IMR-90 (cell line): ENCODE data around the gene DCAF10. TPM values are rescaled to one million over a fixed set of nuclear protein-coding genes. Genes with fewer than 3 reads are reported as not detected.

ENCODE experiments used
- ATAC-seq: fragments of 200-7000 bp; cut with Tn5 transposase; 2 replicates; pipeline ENCODE4 v1.9.1; 2020; ENCODE audit warnings: low read depth, mild to moderate bottlenecking, moderate library complexity
- BruUV-seq: library from RNA; stranded (reverse); fragments of 400-500 nt; replicated peaks from 2 replicates; lab custom pipeline; 2021; lab: Mats Ljungman, UMichigan
- CTCF ChIA-PET: fragments of 300-600 bp; formaldehyde crosslinking; extraction: SDS; loops from one replicate; lab custom pipeline; 2021; ENCODE audit warnings: antibody characterized with exemption; lab: Yijun Ruan, JAX
- POLR2A ChIA-PET: fragments of 300-600 bp; sonication (Branson Sonifier 250); formaldehyde crosslinking; loops from one replicate; lab custom pipeline; 2022; ENCODE audit warnings: antibody characterized with exemption; ENCODE audit not compliant: unreplicated experiment; lab: Charles Lee
- DNase-seq: peaks from one replicate; pipeline ENCODE4 v3.0.0; 2013
- H2AFZ ChIP-seq: replicated peaks from 2 replicates; pipeline ENCODE3; 2013; ENCODE audit warnings: low read length, mild to moderate bottlenecking; ENCODE audit not compliant: poor library complexity
- H2AK5ac ChIP-seq: 2 replicates; pipeline ENCODE4 v1.6.1; 2013; ENCODE audit warnings: low read depth, low read length, inconsistent platforms
- H2AK9ac ChIP-seq: replicated peaks from 2 replicates; pipeline ENCODE3; 2013; ENCODE audit warnings: mild to moderate bottlenecking, low read depth, low read length, moderate library complexity; ENCODE audit not compliant: poor library complexity
- H2BK120ac ChIP-seq: 2 replicates; pipeline ENCODE4 v1.6.1; 2013; ENCODE audit warnings: low read depth, low read length, inconsistent platforms
- H2BK15ac ChIP-seq: 3 replicates; pipeline ENCODE4 v1.6.1; 2013; ENCODE audit warnings: low read depth, low read length, inconsistent platforms
- H2BK20ac ChIP-seq: 2 replicates; pipeline ENCODE4 v1.6.1; 2013; ENCODE audit warnings: low read depth, mild to moderate bottlenecking, inconsistent platforms, low read length, moderate library complexity
- H2BK5ac ChIP-seq: 2 replicates; pipeline ENCODE4 v1.6.1; 2013; ENCODE audit warnings: mild to moderate bottlenecking, low read depth, low read length, inconsistent platforms; ENCODE audit not compliant: poor library complexity, severe bottlenecking
- H3K14ac ChIP-seq: replicated peaks from 2 replicates; pipeline ENCODE4 v1.6.1; 2013; ENCODE audit warnings: low read depth, low read length, inconsistent platforms
- H3K18ac ChIP-seq: 2 replicates; pipeline ENCODE4 v1.6.1; 2013; ENCODE audit warnings: low read depth, low read length, control low read depth
- H3K23ac ChIP-seq: 2 replicates; pipeline ENCODE4 v1.6.1; 2013; ENCODE audit warnings: low read depth, low read length, inconsistent platforms
- H3K27ac ChIP-seq: 2 replicates; pipeline ENCODE4 v1.5.1; 2013; ENCODE audit warnings: mild to moderate bottlenecking, control low read depth, low read length; ENCODE audit not compliant: insufficient read depth
- H3K27me3 ChIP-seq: 2 replicates; pipeline ENCODE4 v1.6.1; 2013; ENCODE audit warnings: low read length; ENCODE audit not compliant: control insufficient read depth, insufficient read depth
- H3K36me3 ChIP-seq: 2 replicates; pipeline ENCODE4 v1.6.1; 2013; ENCODE audit warnings: low read length, mixed read lengths; ENCODE audit not compliant: control insufficient read depth, insufficient read depth
- H3K4ac ChIP-seq: 2 replicates; pipeline ENCODE4 v1.6.1; 2013; ENCODE audit warnings: low read depth, low read length, inconsistent platforms
- H3K4me1 ChIP-seq: 2 replicates; pipeline ENCODE4 v1.6.1; 2013; ENCODE audit warnings: low read length, mixed read lengths; ENCODE audit not compliant: control insufficient read depth, insufficient read depth
- H3K4me2 ChIP-seq: 2 replicates; pipeline ENCODE4 v1.6.1; 2013; ENCODE audit warnings: low read depth, mild to moderate bottlenecking, control low read depth, low read length, moderate library complexity
- H3K4me3 ChIP-seq: 2 replicates; pipeline ENCODE4 v1.5.1; 2013; ENCODE audit warnings: low read depth, mild to moderate bottlenecking, control low read depth, low read length, moderate library complexity; ENCODE audit not compliant: insufficient read depth
- H3K56ac ChIP-seq: 2 replicates; pipeline ENCODE4 v1.6.1; 2013; ENCODE audit warnings: low read length, inconsistent platforms; ENCODE audit not compliant: insufficient read depth; ENCODE audit errors: extremely low read depth
- H3K79me1 ChIP-seq, 2 experiments: 2 replicates each; pipeline ENCODE4 v1.6.1; 2013; ENCODE audit warnings: low read length in 2 of 2, inconsistent platforms in 1 of 2, low read depth in 1 of 2
- H3K9ac ChIP-seq: 2 replicates; pipeline ENCODE4 v1.6.1; 2013; ENCODE audit warnings: low read depth, low read length, control low read depth
- H3K9me1 ChIP-seq: 2 replicates; pipeline ENCODE4 v1.6.1; 2013; ENCODE audit warnings: low read length, inconsistent platforms; ENCODE audit not compliant: insufficient read depth
- H3K9me3 ChIP-seq: 2 replicates; pipeline ENCODE4 v1.6.1; 2013; ENCODE audit warnings: low read length; ENCODE audit not compliant: control insufficient read depth, insufficient read depth
- H4K20me1 ChIP-seq: 2 replicates; pipeline ENCODE4 v1.6.1; 2013; ENCODE audit warnings: low read length, inconsistent platforms; ENCODE audit not compliant: insufficient read depth
- H4K5ac ChIP-seq: 2 replicates; pipeline ENCODE4 v1.6.1; 2013; ENCODE audit warnings: mild to moderate bottlenecking, low read depth, low read length, control low read depth
- H4K8ac ChIP-seq, 2 experiments: 2 replicates each; pipeline ENCODE4 v1.6.1; 2013; ENCODE audit warnings: low read depth in 2 of 2, low read length in 2 of 2, control low read depth in 1 of 2, inconsistent platforms in 1 of 2
- H4K91ac ChIP-seq: 2 replicates; pipeline ENCODE4 v1.6.1; 2013; ENCODE audit warnings: low read depth, low read length, inconsistent platforms; ENCODE audit not compliant: insufficient read depth
- BHLHE40 ChIP-seq: fragments of 150-350 bp; IDR thresholded peaks from 2 replicates; pipeline ENCODE4 v1.6.1; 2016; ENCODE audit warnings: mild to moderate bottlenecking, low read depth, low read length
- FOS ChIP-seq: fragments of 150-350 bp; IDR thresholded peaks from 2 replicates; pipeline ENCODE4 v1.6.1; 2016; ENCODE audit warnings: low read depth, low read length
- MAFK ChIP-seq: IDR thresholded peaks from 2 replicates; pipeline ENCODE4 v1.6.1; 2012; ENCODE audit warnings: low read depth, low read length, improper control_type of control experiment
- RAD21 ChIP-seq: IDR thresholded peaks from 2 replicates; pipeline ENCODE4 v1.6.1; 2012; ENCODE audit warnings: low read length, improper control_type of control experiment
- SMC3 ChIP-seq: fragments of 150-350 bp; IDR thresholded peaks from 2 replicates; pipeline ENCODE4 v1.6.1; 2016; ENCODE audit warnings: low read depth, mild to moderate bottlenecking, antibody characterized with exemption, low read length, moderate library complexity
- WGBS, 2 experiments: methylation state at CpG; one replicate each; pipeline versions ENCODE4 v1.1.5 to v1.1.7; 2013; ENCODE audit warnings: missing lambda C conversion rate in 2 of 2; ENCODE audit not compliant: insufficient read length in 1 of 2; ENCODE audit errors: extremely low coverage in 2 of 2; 5-methylcytosine and 5-hydroxymethylcytosine counted together
- dilution Hi-C: fragments of 300-500 bp; cut with HindIII; formaldehyde crosslinking; loops from one replicate; pipeline ENCODE4 v1.14.3; 2018; ENCODE audit warnings: low sequenced_read_pairs; ENCODE audit not compliant: unreplicated experiment
- in situ Hi-C: fragments of 300-500 bp; cut with MboI; formaldehyde crosslinking; loops from 3 replicates; pipeline ENCODE4 v1.14.3; 2019; ENCODE audit warnings: low sequenced_read_pairs, inconsistent platforms, mixed read lengths
- intact Hi-C: fragments of 100-400 bp; cut with micrococcal nuclease; formaldehyde crosslinking; loops from 2 replicates; pipeline ENCODE4 v1.10.0; 2022
- polyA plus RNA-seq, 3 experiments: library from polyadenylated mRNA; depleted of rRNA; stranded (reverse); fragments of >200 nt; gene quantifications; 2 replicates each; pipeline ENCODE4 v1.2.3, GENCODE V29; 2012; ENCODE audit warnings: low replicate concordance in 1 of 3
- total RNA-seq: library from RNA; depleted of rRNA; stranded (reverse); fragments of >200 nt; gene quantifications from 2 replicates; pipeline ENCODE4 v1.2.3, GENCODE V29; 2012

The DCAF10 gene
- total and polyA plus RNA-seq, 2 of the 4 experiments (the other 2 are of a cell fraction) = 17.1 to 19.4 TPM

DNA sequence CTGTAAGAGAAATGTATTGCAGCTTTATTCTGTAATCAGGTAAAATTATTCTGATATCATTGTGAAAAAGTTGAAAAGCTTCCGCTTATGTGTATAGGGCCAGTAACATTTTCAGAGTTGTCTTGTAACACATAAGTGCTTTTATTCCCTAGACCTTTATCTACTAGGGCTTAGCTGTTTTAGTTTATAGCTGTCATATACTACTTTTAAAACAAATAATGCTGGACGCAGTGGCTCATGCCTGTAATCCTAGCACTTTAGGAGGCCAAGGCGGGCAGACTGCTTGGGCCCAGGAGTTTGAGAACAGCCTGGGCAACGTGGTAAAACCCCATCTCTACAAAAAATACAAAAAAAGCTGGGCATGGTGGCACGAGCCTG lies 70.2 kb downstream of the DCAF10 start:
- H4K5ac ChIP-seq = no peak overlapping the region
- intact Hi-C loops (no loop called here), dilution Hi-C loops (no loop called here), in situ Hi-C loops (no loop called here)
- no peak overlapping the region for H2BK20ac ChIP-seq
- no TSS peak for BruUV-seq
- no peak overlapping the region for H3K4me3 ChIP-seq
- no peak overlapping the region for H2AK9ac ChIP-seq
- no peak overlapping the region for H2BK120ac ChIP-seq
- no peaks in the 10 kb centered on the region for H3K9me3 ChIP-seq
- no peak overlapping the region for H3K14ac ChIP-seq
- no peak overlapping the region for H3K4me2 ChIP-seq
- POLR2A ChIA-PET = interaction anchor here (0.6 kb wide), 1 partner anchor 19 kb away, joined by 10 read pairs; no protein-coding TSS in a partner anchor
- no peak overlapping the region for H4K91ac ChIP-seq
- no peak overlapping the region for H2AFZ ChIP-seq
- ATAC-seq = no peak
- no peak overlapping the region for H2BK5ac ChIP-seq
- WGBS, 2 experiments = no CpG with 5 or more reads among the region's 5 CpGs
- H3K23ac ChIP-seq = no peak overlapping the region
- no peak overlapping the region for H3K27ac ChIP-seq
- H3K79me1 ChIP-seq = no peaks in the 10 kb centered on the region; a peak in 1 of 4 replicates
- H3K18ac ChIP-seq = no peak overlapping the region
- no peaks in the 10 kb centered on the region; the same call in 1 of the 2 replicates for H4K20me1 ChIP-seq
- CTCF ChIA-PET = no interaction called here
- H4K8ac ChIP-seq = no peak overlapping the region
- H3K9ac ChIP-seq = no peak overlapping the region
- no peaks in the 10 kb centered on the region for H3K27me3 ChIP-seq
- no peak for DNase-seq
- TF ChIP-seq FOS = no peak
- no peak for TF ChIP-seq BHLHE40
- no peak for TF ChIP-seq MAFK
- TF ChIP-seq RAD21 = no peak
- no peak for TF ChIP-seq SMC3
- no peaks in the 10 kb centered on the region; the same call in 1 of the 2 replicates for H3K4me1 ChIP-seq
- H3K36me3 ChIP-seq = no peaks in the 10 kb centered on the region
- no peak overlapping the region for H2BK15ac ChIP-seq
- no peak overlapping the region for H3K4ac ChIP-seq
- no peaks in the 10 kb centered on the region; the same call in 1 of the 2 replicates for H3K9me1 ChIP-seq
- no peak overlapping the region for H3K56ac ChIP-seq
- no peak overlapping the region for H2AK5ac ChIP-seq
